ENCODE measurements around the gene TOP3B. TPM values are rescaled to one million over a fixed set of nuclear protein-coding genes. Genes with fewer than 3 reads are reported as not detected.

TOP3B gene
- total RNA-seq, 1 donor from 2014 or later, result 32.1 TPM

DNA sequence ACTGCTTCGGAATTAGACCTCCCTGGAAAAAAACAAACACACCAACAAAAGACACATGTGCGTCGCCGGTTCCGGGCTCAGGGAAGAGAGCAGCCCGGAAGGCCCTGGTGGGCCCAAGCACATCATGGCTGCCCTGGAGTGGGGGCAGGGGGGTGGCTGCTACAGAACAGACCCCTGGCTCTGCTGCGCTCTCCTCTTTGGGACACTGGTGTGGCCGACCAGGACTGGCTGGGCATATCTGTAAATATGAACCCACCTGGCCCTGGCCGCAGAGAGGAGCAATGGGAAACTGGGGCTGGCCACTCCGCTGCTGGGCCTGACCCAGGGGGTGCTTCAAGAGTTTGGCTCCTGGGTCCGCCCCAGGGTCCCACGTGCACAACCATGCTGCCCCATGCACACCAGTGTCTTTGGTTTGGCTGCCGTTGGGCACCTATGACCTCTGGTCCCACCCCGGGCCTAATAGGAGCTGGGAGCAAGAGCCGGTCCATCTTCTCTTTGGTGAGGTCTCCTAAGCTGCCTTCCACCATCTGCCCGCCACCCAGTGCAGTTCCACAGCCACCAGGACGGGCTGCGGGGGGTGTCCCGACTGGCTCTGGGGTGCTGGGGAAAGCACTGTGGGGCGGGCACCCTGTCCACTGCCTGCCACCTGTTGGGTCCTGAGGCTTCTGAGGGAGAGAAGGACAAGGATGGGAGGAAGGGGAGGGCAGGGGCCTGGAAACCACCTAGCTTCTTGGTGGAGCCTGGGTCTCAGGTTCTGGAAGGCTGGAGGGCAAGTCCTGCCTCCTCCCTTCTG, 60.0 kb downstream of the TOP3B start:
- H3K36me3 ChIP-seq, result peaks cover 74% of the 10 kb centered on the region
- ATAC-seq, result no peak
- DNase-seq, result no peak
- H3K27ac ChIP-seq, result no peak overlapping the region
- no peak overlapping the region for H3K4me3 ChIP-seq
- intact Hi-C loops (cut with DNase I), result no loop called here
- no peaks in the 10 kb centered on the region for H3K9me3 ChIP-seq
- TF ChIP-seq, protein P1, sequence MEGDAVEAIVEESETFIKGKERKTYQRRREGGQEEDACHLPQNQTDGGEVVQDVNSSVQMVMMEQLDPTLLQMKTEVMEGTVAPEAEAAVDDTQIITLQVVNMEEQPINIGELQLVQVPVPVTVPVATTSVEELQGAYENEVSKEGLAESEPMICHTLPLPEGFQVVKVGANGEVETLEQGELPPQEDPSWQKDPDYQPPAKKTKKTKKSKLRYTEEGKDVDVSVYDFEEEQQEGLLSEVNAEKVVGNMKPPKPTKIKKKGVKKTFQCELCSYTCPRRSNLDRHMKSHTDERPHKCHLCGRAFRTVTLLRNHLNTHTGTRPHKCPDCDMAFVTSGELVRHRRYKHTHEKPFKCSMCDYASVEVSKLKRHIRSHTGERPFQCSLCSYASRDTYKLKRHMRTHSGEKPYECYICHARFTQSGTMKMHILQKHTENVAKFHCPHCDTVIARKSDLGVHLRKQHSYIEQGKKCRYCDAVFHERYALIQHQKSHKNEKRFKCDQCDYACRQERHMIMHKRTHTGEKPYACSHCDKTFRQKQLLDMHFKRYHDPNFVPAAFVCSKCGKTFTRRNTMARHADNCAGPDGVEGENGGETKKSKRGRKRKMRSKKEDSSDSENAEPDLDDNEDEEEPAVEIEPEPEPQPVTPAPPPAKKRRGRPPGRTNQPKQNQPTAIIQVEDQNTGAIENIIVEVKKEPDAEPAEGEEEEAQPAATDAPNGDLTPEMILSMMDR (IDR thresholded peaks at IDR 0.05), result no peak
- no peaks in the 10 kb centered on the region for H3K4me1 ChIP-seq
- no peaks in the 10 kb centered on the region for H3K27me3 ChIP-seq (ENCODE audit: low read depth)

DNA sequence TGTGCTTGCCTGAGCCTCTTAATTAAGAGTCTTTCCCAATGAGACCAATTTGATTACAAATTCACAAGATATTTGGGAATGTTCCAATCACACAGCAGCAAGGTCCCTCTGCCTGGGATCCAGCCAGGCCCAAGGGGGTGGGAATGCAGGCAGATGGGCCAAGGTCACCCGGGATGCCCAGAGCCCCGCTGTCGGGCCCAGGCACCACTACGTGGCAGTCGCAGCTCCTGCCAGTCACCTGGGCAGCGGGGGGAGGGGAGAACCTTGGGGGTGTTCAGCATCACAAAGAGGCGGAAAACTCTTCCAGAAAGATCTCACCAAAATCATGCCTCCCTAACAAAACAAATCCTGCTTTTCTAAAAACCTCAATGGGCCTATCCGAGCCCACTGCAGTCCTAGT, 60.9 kb downstream of the TOP3B start:
- Histone ChIP-seq H3K27ac (no peak overlapping the region), H3K4me1 (no peaks in the 10 kb centered on the region), H3K36me3 (peaks cover 67% of the 10 kb centered on the region), H3K9me3 (no peaks in the 10 kb centered on the region), H3K27me3 (ENCODE audit: low read depth) (no peaks in the 10 kb centered on the region), H3K4me3 (no peak overlapping the region)
- TF ChIP-seq, protein P1 (IDR thresholded peaks at IDR 0.05), result no peak
- intact Hi-C loops (cut with DNase I), result no loop called here
- no peak for DNase-seq
- ATAC-seq, result no peak

DNA sequence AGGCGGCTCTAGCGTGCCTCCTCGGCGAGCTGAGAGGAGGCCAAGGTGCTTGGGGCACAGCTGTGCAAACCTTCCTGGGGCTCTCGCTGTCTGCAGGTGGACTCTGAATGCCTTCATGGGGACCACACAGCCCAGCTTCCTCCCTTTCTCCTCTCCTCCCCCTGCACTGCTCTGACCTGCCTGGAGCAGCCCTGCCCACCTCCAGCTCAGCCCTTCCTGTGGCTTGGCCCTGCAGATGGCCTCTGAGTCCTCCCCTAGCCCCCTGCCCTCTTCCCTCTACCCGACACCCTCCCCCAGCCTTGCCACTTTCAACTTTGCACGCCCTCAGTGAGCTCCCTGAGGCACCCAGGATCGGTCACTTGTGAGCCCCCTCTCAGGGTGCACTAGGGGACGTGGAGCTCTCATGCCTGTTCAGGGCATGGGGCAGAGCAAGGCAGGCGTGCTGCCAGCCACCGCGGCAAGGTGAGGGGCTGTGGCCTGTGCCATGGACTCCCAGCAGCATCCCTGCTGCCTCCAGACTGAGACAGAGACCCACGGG, 61.3 kb downstream of the TOP3B start:
- no peak for ATAC-seq

DNA sequence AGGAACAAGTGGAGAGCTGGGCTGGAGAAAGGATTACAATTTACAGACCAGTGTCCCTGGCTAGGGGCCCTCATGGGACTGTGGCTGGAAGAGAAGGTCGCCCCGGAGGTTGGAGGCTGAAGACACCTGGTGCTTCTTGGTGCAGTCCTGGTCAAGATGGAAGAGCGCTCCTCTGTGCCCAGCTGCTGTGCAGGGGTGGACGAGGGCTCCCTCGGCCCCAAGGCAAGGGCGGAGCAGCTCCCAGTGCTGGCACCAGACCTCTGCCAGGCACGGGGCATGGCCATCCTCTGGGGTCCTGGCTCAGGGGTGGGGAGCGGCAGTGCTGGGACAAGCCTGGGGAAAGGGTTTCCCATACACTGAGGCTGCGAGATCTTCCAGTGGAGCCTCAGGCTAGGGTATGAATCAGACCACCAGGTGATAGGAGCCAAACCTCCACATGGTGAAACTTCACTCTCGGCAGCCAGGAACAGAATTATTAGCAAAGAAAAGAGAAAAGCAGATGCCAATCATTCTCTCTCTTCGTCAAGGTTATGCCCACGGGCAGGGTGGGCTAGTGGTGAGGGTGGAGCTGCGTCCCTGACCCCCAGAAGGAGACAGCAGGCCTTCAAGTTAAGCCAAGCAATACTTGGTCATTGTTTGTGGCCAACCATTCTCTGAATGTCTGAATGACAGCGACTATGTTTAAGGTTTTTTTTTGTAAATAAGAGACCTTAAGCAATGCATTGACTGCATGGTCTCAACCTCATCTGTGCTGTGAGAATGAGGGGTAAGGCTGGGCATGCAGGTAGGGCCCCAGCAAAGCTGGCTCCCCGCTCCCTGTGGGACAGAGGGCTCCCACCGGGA, 62.0 kb downstream of the TOP3B start:
- no peak for DNase-seq
- no peak overlapping the region for H3K4me3 ChIP-seq
- TF ChIP-seq, protein P1 (IDR thresholded peaks at IDR 0.05), result no peak
- no peaks in the 10 kb centered on the region for H3K4me1 ChIP-seq
- no peak for ATAC-seq
- intact Hi-C loops (cut with DNase I), result no loop called here
- H3K27ac ChIP-seq, result no peak overlapping the region
- H3K36me3 ChIP-seq, result peaks cover 56% of the 10 kb centered on the region
- H3K27me3 ChIP-seq (ENCODE audit: low read depth), result no peaks in the 10 kb centered on the region
- no peaks in the 10 kb centered on the region for H3K9me3 ChIP-seq

More for the DNA sequence above, 61.3 kb downstream of the TOP3B start:
- Histone ChIP-seq H3K4me1 (no peaks in the 10 kb centered on the region), H3K4me3 (no peak overlapping the region), H3K27ac (no peak overlapping the region), H3K36me3 (peaks cover 62% of the 10 kb centered on the region), H3K9me3 (no peaks in the 10 kb centered on the region), H3K27me3 (ENCODE audit: low read depth) (no peaks in the 10 kb centered on the region)
- intact Hi-C loops (cut with DNase I), result no loop called here
- DNase-seq, result no peak
- TF ChIP-seq, protein P1 (IDR thresholded peaks at IDR 0.05), result no peak

DNA sequence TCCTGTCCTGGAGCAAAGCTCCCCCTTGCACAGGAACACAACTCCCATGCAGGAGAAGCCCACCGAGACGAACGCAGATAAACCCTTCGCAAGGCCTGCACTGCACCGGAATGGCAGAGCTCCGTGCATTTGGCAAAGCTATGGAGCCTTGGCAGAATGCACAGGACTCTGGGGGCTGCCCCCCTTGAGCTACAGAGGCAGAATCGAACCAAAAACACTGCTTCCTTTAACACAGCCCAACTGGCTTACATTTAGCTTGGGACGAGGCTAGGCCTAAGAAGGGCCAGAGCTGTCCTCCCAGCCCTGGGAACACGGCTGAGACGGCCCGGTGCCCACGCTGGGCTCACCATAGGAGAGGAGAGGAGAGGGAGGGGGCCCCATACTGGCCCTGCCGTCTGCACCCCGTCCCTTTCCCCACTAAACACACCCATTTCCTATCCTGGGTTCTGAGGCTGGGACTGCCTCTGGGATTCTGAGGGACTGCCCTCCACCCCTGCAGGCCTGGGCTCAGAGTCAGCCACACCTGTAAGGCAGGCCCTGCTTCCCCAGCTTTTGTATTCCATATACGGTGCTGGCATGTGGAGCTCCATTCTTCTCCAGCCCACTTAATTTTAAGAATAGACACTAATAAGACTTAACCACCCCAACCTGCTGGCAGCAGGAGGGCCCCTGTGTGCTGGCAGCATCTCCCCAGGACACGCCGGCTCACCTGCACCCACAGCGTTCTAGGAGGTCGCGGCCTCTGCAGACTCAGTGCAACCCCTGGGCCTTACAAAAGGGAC, 62.9 kb downstream of the TOP3B start:
- ATAC-seq, result no peak
- no peak overlapping the region for H3K4me3 ChIP-seq
- no peak for DNase-seq
- intact Hi-C loops (cut with DNase I), result no loop called here
- TF ChIP-seq, protein P1 (IDR thresholded peaks at IDR 0.05), result no peak
- no peaks in the 10 kb centered on the region for H3K9me3 ChIP-seq
- H3K4me1 ChIP-seq, result no peaks in the 10 kb centered on the region
- H3K27ac ChIP-seq, result no peak overlapping the region
- H3K27me3 ChIP-seq (ENCODE audit: low read depth), result no peaks in the 10 kb centered on the region
- peaks cover 47% of the 10 kb centered on the region for H3K36me3 ChIP-seq
